Pancreas (tissue), 10 donors: ENCODE data around the gene HK3. TPM values are rescaled to one million over a fixed set of nuclear protein-coding genes. Genes with fewer than 3 reads are reported as not detected.

Source experiments
- ATAC-seq, 4 donors: fragments of 200-7000 bp; cut with Tn5 transposase; one replicate each; pipeline versions ENCODE4 v1.8.0 to v1.9.1; 2020; ENCODE audit warnings: mild to moderate bottlenecking in 4 of 4, moderate library complexity in 4 of 4
- DNase-seq, 6 donors: peaks; one replicate each; pipeline ENCODE4 v3.0.0-alpha.2; 2020
- FAIRE-seq: peaks from 2 replicates; lab custom pipeline; 2012; peaks lifted over from hg19 to GRCh38; lab: Jason Lieb, UNC
- H3K27ac ChIP-seq, 4 donors: fragments of 200-600 bp; sonication (generic); 1 replicate in 3 of 4; 2 replicates in 1 of 4; pipeline versions ENCODE4 v1.5.0 to v1.8.0; 2020
- H3K27me3 ChIP-seq, 4 donors: fragments of 200-600 bp; one replicate each; pipeline ENCODE4 v1.8.0; 2021
- H3K36me3 ChIP-seq, 3 donors: fragments of 200-600 bp; sonication (generic) in 1 of 3; one replicate each; pipeline versions ENCODE4 v1.5.0 to v1.8.0; 2020 to 2021
- H3K4me1 ChIP-seq, 3 donors: fragments of 200-600 bp; one replicate each; pipeline ENCODE4 v1.8.0; 2021
- H3K4me3 ChIP-seq, 4 donors: fragments of 200-600 bp; sonication (generic) in 2 of 4; one replicate each; pipeline versions ENCODE4 v1.5.0 to v1.8.0; 2020 to 2021
- H3K9me3 ChIP-seq, 4 donors: fragments of 200-600 bp; one replicate each; pipeline ENCODE4 v1.8.0; 2021
- WGBS, 2 donors: extraction: QIAGEN DNeasy Blood & Tissue Kit; methylation state at CpG; one replicate each; pipeline ENCODE4 v1.1.7; 2013; 5-methylcytosine and 5-hydroxymethylcytosine counted together
- intact Hi-C, 3 donors: fragments of 100-400 bp; cut with DNase I; formaldehyde crosslinking; loops; one replicate each; pipeline versions ENCODE4 v1.11.1 to v1.14.2; 2022
- polyA plus RNA-seq, 2 donors: library from polyadenylated mRNA; stranded (reverse); fragments of 200-250 nt; gene quantifications; one replicate each; pipeline ENCODE4 v1.2.3, GENCODE V29; 2013
- total RNA-seq, 6 donors: library from RNA; stranded (reverse); fragmentation: NEBNext Ultra II Directional in 4 of 6; extraction: Animal tissue kit (Norgen Biotek cat#: 25700) in 4 of 6; gene quantifications; one replicate each; pipeline versions ENCODE4 v1.2.1 to v1.2.4, GENCODE V29; 2021 to 2023
- TF ChIP-seq, protein P1 (sequence below), 4 donors: fragments of 200-600 bp; sonication (generic) in 3 of 4; IDR thresholded peaks; one replicate each; pipeline versions ENCODE4 v1.5.0 to v1.8.0; 2021; ENCODE audit warnings: antibody characterized with exemption in 4 of 4
- donor health status: healthy with polysubstance abuse.
- donor health status: DM: no; HTN: no; CAD: no; lungs with moderate emphysema.
- donor health status: DM: no; HTN: no; CAD: no.
- donor health status: control.
- donor health status: control.
- donor health status: Bipolar disorder and iron deficiency.
- donor health status: DM: yes; HTN: yes; CAD: no.
- donor health status: DM: no; HTN: no; CAD: no.
- donor health status: DM: no; HTN: no; CAD: no.
- donor health status: DM: yes; HTN: yes; CAD: no.

HK3 gene
- total and polyA plus RNA-seq, 8 donors, result 0.24 to 6.6 (median 3.3) TPM

DNA sequence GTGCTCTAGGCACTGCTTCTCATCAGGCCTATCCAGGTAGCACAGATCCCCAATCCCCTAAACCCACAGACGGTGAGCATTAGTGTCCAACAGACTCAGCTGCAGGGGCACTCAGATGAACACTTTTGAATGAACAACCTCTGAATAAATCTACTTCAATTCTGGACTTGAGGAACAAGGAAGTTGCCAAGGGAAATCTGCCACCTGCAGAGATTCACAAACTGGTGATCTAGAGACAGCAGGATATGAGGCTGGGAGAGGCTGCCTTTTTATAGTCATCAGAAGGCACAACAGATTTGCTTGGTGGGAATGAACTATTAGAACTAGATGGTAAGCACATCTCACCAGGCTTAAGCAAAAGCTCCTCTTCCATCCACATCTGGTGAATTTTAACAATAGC lies 7.0 kb upstream of the HK3 start:
- no peaks in the 10 kb centered on the region for H3K9me3 ChIP-seq
- intact Hi-C loops, result no loop called here
- H3K27ac ChIP-seq, result no peak overlapping the region
- peaks cover 3 to 61% (median 26%) of the 10 kb centered on the region in 3 donors for H3K36me3 ChIP-seq
- TF ChIP-seq, protein P1, sequence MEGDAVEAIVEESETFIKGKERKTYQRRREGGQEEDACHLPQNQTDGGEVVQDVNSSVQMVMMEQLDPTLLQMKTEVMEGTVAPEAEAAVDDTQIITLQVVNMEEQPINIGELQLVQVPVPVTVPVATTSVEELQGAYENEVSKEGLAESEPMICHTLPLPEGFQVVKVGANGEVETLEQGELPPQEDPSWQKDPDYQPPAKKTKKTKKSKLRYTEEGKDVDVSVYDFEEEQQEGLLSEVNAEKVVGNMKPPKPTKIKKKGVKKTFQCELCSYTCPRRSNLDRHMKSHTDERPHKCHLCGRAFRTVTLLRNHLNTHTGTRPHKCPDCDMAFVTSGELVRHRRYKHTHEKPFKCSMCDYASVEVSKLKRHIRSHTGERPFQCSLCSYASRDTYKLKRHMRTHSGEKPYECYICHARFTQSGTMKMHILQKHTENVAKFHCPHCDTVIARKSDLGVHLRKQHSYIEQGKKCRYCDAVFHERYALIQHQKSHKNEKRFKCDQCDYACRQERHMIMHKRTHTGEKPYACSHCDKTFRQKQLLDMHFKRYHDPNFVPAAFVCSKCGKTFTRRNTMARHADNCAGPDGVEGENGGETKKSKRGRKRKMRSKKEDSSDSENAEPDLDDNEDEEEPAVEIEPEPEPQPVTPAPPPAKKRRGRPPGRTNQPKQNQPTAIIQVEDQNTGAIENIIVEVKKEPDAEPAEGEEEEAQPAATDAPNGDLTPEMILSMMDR (IDR thresholded peaks at IDR 0.05), result no peak
- DNase-seq (no peak), FAIRE-seq (no peak), ATAC-seq (no peak)
- H3K4me3 ChIP-seq, result no peak overlapping the region
- WGBS, 2 donors, result 87 to 88% methylated on average over 1 of the region's 1 CpG
- no peaks in the 10 kb centered on the region for H3K4me1 ChIP-seq
- no peaks in the 10 kb centered on the region for H3K27me3 ChIP-seq

DNA sequence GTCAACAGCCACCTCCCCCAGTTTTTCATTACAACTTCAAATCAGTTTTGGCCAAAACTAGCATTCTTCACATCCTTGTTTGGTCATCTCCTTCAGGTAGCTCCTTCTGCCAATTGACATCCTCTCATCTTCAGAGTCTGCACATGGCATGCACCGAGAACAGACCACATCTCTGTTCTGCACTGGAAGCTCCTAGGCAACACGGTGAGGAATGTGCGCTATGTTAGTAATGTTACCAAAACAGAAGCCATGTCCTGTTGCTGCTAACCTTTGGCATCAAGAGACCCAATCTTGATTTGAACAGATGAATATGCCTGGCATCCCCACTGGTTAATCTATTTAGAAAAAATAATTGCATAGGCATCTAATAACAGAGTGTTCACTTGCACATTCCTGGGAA lies 5.1 kb upstream of the HK3 start:
- no peaks in the 10 kb centered on the region for H3K9me3 ChIP-seq
- no peaks in the 10 kb centered on the region for H3K4me1 ChIP-seq
- DNase-seq (no peak), ATAC-seq (no peak), FAIRE-seq (no peak)
- TF ChIP-seq, protein P1 (IDR thresholded peaks at IDR 0.05), result no peak
- H3K4me3 ChIP-seq, result no peak overlapping the region
- no peak overlapping the region for H3K27ac ChIP-seq
- intact Hi-C loops, result no loop called here
- no peaks in the 10 kb centered on the region for H3K27me3 ChIP-seq
- peaks cover 3 to 57% (median 25%) of the 10 kb centered on the region in 3 donors for H3K36me3 ChIP-seq
- 91 to 95% methylated on average over 3 of the region's 3 CpGs for WGBS, 2 donors

DNA sequence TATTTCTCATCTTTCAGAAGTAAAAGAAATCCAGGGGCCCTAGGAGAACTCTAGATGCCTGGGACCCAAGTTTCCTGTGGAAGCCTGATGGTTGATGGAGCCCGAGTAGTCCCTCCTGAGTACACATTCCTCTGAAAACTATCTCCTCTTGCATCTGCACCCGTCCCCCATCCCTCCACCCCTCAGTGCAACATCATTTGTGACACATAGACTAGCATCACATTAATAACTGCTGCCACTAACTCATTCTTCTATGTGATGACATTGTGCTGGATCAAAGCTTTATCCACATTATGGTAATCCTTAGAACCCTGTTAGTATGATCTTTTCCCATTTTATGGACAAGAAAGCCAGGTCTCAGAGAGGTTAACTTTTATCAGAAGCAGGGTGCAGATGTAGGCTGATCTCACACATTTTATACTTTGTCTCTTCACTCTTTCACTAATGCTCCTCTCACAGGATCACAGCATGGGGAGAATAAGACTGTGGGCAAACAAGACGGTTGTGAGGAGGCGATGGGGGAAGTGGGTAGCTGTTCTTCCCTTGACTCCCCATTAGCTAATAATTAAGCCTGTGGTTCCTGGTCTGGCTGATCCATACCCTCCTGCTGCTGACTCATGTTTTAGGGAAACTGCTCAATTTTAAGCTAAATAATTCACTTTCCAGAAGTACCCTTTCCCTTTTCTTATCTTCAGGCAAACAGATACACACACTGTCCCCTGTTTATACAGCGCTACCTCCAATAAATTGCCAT lies 3.9 kb upstream of the HK3 start:
- 87 to 93% methylated on average over 5 of the region's 5 CpGs for WGBS, 2 donors
- peak in 2 of 4 donors; percentile 29 to 56 for ATAC-seq

DNA sequence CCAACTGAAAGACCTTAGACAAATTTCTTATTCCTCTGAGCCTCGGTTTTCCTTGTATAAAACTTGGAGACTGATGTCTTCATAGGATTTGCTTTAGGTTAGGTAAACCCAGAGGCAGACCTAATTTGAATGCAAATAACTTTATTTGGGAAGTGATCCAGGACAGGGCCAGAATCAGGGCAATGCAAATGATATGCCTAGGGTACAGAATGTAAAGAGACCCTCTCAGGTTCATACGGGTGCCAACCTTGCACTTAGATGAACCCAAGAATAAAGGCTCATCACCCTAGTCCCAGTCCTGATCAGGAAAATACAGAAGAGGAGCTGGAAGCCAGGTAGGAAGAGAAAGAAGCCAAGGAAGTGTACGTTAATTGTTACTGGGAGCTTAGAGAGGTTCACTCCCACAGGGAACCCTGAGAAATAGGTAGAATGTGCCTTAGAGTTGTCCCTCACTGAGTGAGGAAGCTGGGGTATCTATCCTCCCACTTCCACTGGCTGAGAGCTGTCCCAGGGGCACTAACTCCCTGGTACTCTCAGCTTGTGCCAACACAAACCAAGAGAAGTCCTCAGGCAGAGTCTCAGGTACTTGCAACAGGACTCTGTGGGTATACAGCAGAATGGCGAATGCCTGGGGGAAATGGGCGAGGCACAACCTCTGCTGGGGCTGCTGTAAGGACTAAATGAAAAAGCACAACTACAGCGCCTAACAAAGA lies 3.1 kb upstream of the HK3 start:
- H3K4me3 ChIP-seq, result no peak overlapping the region
- peaks cover 3 to 40% (median 21%) of the 10 kb centered on the region in 3 donors for H3K36me3 ChIP-seq
- no peak for ATAC-seq
- TF ChIP-seq, protein P1 (IDR thresholded peaks at IDR 0.05), result no peak
- no peak for DNase-seq
- intact Hi-C loops, result no loop called here
- H3K27ac ChIP-seq, result no peak overlapping the region
- H3K4me1 ChIP-seq, result no peaks in the 10 kb centered on the region
- WGBS, 2 donors, result 90 to 92% methylated on average over 6 of the region's 6 CpGs
- FAIRE-seq, result no peak
- no peaks in the 10 kb centered on the region for H3K9me3 ChIP-seq
- H3K27me3 ChIP-seq, result no peaks in the 10 kb centered on the region

More for the DNA sequence above, 3.9 kb upstream of the HK3 start:
- DNase-seq, result no peak
- H3K27ac ChIP-seq, result no peak overlapping the region
- TF ChIP-seq, protein P1 (IDR thresholded peaks at IDR 0.05), result no peak
- H3K4me1 ChIP-seq, result no peaks in the 10 kb centered on the region
- H3K27me3 ChIP-seq, result no peaks in the 10 kb centered on the region
- no peak overlapping the region for H3K4me3 ChIP-seq
- H3K36me3 ChIP-seq, result peaks cover 3 to 48% (median 25%) of the 10 kb centered on the region in 3 donors
- no peak for FAIRE-seq
- H3K9me3 ChIP-seq, result no peaks in the 10 kb centered on the region
- intact Hi-C loops, result no loop called here
